HG03460 (cell line): ENCODE data around the gene ZNF438.
"Not testable (repeated sequence)": the region's sequence is repeated elsewhere in the genome, so short reads cannot be mapped to it uniquely, and the experiment has no call there.

Experiments used
- ATAC-seq: cut with Tn5 transposase; IDR thresholded peaks from one replicate; pipeline ENCODE4 v1.9.1; 2021; ENCODE audit not compliant: unreplicated experiment

Gene ZNF438

GRCh38 chr10:31055573-31056251 is 24.0 kb upstream of the ZNF438 start:
- ATAC-seq: no peak

GRCh38 chr10:31051703-31052102 is 20.0 kb upstream of the ZNF438 start:
- ATAC-seq: no peak

GRCh38 chr10:31042670-31043069 is 11.0 kb upstream of the ZNF438 start:
- ATAC-seq: no peak

GRCh38 chr10:31041011-31041410 is 9.3 kb upstream of the ZNF438 start:
- no peak for ATAC-seq

- not testable (repeated sequence) for ATAC-seq
Measured at GRCh38 chr10:31039006-31039405, 7.3 kb upstream of the ZNF438 start.

- no peak for ATAC-seq
Measured at GRCh38 chr10:31037749-31038148, 6.1 kb upstream of the ZNF438 start.

GRCh38 chr10:31036209-31036608 is 4.5 kb upstream of the ZNF438 start:
- ATAC-seq: no peak

GRCh38 chr10:31035266-31035798 is 3.7 kb upstream of the ZNF438 start:
- no peak for ATAC-seq

- no peak for ATAC-seq
Measured at GRCh38 chr10:31034098-31034909, 2.6 kb upstream of the ZNF438 start.

- ATAC-seq: no peak
Measured at GRCh38 chr10:31033147-31033546, 1.5 kb upstream of the ZNF438 start.

- peak; percentile 88 for ATAC-seq
Measured at GRCh38 chr10:31032258-31033132, 830 bp upstream of the ZNF438 start.

GRCh38 chr10:31031205-31031557 is 484 bp downstream of the ZNF438 start:
- ATAC-seq: no peak

GRCh38 chr10:31030800-31031199 is 865 bp downstream of the ZNF438 start:
- ATAC-seq: no peak

GRCh38 chr10:31030260-31030659 is 1.4 kb downstream of the ZNF438 start:
- ATAC-seq: no peak

GRCh38 chr10:31028081-31028480 is 3.6 kb downstream of the ZNF438 start:
- no peak for ATAC-seq

- not testable (repeated sequence) for ATAC-seq
Measured at GRCh38 chr10:31026279-31026678, 5.4 kb downstream of the ZNF438 start.

- no peak for ATAC-seq
Measured at GRCh38 chr10:31025142-31025541, 6.5 kb downstream of the ZNF438 start.

GRCh38 chr10:31023558-31023957 is 8.1 kb downstream of the ZNF438 start:
- ATAC-seq: no peak

- ATAC-seq: no peak
Measured at GRCh38 chr10:31020209-31020608, 11.5 kb downstream of the ZNF438 start.

GRCh38 chr10:31018962-31019361 is 12.7 kb downstream of the ZNF438 start:
- ATAC-seq: no peak

GRCh38 chr10:31018356-31018750 is 13.3 kb downstream of the ZNF438 start:
- ATAC-seq: no peak
